ENCODE data around the gene IRF7. TPM values are rescaled to one million over a fixed set of nuclear protein-coding genes. Genes with fewer than 3 reads are reported as not detected.

IRF7 gene
- total RNA-seq, 1 experiment from 2014 or later: 10.1 TPM

DNA sequence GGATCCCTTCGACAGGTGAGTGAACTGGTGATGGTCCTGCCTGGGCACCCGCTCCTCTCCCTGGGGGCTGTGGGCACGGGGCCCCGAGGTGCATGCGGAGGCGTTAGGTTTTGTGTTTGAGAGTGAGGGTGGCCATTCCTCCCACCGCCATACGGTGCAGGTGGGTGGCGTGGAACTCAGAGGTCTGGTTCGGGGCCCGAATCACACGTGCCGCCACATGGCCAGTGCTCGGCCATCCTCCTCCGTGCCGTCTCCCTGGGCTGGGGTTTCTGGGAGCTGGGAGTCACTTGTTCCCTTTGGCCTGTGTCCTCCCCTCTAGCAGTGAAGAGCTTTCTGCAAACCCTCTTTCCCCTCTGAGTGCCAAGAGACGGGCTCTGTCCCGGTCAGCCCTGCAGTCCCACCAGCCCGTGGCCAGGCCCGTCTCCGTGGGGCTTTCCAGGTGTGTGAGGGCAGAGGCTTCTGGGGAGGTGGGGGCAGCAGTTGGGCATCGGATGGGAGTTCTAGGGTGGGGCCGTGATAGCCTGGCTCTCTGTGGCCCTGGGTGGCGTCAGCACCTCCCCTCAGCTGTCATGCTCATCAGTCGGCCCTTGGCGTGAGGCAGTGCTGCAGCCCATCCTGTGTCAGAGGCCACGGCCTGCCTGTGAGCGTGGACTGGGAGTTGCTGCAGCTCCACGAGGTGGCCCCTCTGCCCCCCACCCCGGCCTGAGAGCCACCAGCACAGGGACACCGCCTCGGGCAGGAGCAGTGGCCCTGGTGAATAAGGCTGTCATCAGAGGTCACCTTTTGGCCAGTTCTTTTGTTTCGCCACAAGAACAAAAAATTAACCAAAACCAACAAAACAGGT lies 10.2 kb downstream of the IRF7 start:
- no peak for DNase-seq
- Histone ChIP-seq H3K27me3 (no peaks in the 10 kb centered on the region), H3K4me3 (no peak overlapping the region), H3K9me3 (no peaks in the 10 kb centered on the region), H3K36me3 (peaks cover 91% of the 10 kb centered on the region)

DNA sequence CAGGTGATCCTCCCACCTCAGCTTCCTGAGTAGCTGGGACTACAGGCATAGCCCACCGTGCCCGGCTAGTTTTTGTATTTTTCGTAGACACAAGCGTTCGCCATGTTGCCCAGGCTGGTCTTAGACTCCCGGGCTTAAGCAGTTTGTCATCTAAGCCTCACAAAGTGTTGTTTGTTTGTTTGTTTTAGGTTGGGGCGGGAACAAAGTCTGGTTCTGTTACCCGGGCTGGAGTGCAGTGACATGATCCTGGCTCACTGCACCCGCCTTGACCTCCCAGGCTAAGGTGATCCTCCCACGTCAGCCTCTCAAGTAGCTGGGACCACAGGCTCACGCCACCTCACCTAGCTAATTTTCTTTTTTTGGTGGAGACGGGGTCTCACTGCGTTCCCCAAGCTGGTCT lies 12.6 kb downstream of the IRF7 start:
- H3K27me3 ChIP-seq: no peaks in the 10 kb centered on the region
- H3K36me3 ChIP-seq: peaks cover 89% of the 10 kb centered on the region
- no peaks in the 10 kb centered on the region for H3K9me3 ChIP-seq
- no peak overlapping the region for H3K4me3 ChIP-seq
- no peak for DNase-seq

GRCh38 chr11:601573-602245 lies 14.0 kb downstream of the IRF7 start:
- Histone ChIP-seq H3K36me3 (peaks cover 87% of the 10 kb centered on the region), H3K4me3 (no peak overlapping the region), H3K27me3 (no peaks in the 10 kb centered on the region), H3K9me3 (no peaks in the 10 kb centered on the region)
- DNase-seq: no peak

DNA sequence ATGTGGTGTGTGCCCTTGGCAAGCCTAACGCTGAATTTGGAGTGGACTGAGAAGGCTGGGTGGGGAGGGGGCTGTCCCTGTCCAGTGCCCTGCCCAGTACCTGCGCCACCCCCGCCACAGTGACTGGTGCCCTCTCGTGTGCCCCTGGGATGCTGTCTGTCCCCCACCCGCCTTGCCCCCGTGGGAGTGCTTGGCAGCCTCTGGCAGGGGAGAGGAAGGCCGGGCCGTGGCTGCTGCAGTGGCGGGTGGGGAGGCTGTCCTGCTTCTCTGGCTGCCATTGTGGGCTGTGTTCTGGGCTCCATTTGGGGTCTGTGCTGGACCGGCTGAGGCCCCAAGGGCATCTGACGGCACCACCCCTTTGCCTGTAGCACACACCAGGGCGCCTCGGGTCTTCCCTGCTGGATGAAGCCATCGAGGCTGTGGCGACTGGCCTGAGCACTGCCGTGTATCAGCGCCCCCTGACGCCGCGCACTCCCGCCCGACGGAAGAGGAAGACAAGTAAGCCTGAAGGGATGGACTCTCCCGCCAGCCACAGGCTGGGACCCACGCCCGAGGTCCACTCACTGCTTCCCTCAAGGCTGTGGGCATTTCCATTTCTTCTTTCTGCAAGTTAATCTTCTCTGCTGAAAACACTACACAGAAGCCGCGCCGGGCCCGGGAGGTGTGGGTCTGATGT lies 17.6 kb downstream of the IRF7 start:
- H3K4me3 ChIP-seq: no peak overlapping the region
- no peaks in the 10 kb centered on the region for H3K9me3 ChIP-seq
- no peak for DNase-seq
- H3K27me3 ChIP-seq: no peaks in the 10 kb centered on the region
- peaks cover 89% of the 10 kb centered on the region for H3K36me3 ChIP-seq

GRCh38 chr11:597166-597725 lies 18.5 kb downstream of the IRF7 start:
- no peak for DNase-seq
- H3K27me3 ChIP-seq: no peaks in the 10 kb centered on the region
- H3K4me3 ChIP-seq: no peak overlapping the region
- peaks cover 92% of the 10 kb centered on the region for H3K36me3 ChIP-seq
- no peaks in the 10 kb centered on the region for H3K9me3 ChIP-seq

DNA sequence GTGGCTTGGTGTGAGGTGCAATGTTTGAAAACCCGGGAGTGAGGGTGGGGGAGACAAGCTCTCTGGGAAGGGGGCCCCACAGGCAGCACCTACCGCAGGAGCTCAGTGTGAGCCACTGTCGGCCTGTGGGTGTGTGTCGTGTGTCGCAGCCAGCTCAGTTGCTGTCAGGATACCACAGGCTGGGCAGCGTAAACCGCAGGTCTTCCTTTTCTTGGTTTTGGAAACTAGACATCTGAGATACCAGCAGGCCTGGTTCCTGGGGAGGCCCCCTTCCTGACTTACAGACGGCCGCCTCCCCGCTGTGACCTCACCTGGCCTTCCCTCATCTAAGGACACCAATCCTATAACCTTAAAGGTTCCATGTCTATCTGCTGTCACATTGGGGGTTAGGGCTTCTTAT lies 19.4 kb downstream of the IRF7 start:
- no peak overlapping the region for H3K4me3 ChIP-seq
- H3K27me3 ChIP-seq: no peaks in the 10 kb centered on the region
- H3K36me3 ChIP-seq: peaks cover 90% of the 10 kb centered on the region
- no peak for DNase-seq
- no peaks in the 10 kb centered on the region for H3K9me3 ChIP-seq

- no peak overlapping the region for H3K4me3 ChIP-seq
- H3K27me3 ChIP-seq: no peaks in the 10 kb centered on the region
- no peak for DNase-seq
- H3K9me3 ChIP-seq: no peaks in the 10 kb centered on the region
- H3K36me3 ChIP-seq: peaks cover 92% of the 10 kb centered on the region
These were observed 20.4 kb downstream of the IRF7 start for GRCh38 chr11:595400-595799.

GRCh38 chr11:593347-593746 lies 22.4 kb downstream of the IRF7 start:
- no peak for DNase-seq
- peaks cover 94% of the 10 kb centered on the region for H3K36me3 ChIP-seq
- no peak overlapping the region for H3K4me3 ChIP-seq
- no peaks in the 10 kb centered on the region for H3K9me3 ChIP-seq
- no peaks in the 10 kb centered on the region for H3K27me3 ChIP-seq

- Histone ChIP-seq H3K36me3 (peaks cover 94% of the 10 kb centered on the region), H3K9me3 (no peaks in the 10 kb centered on the region), H3K4me3 (no peak overlapping the region), H3K27me3 (no peaks in the 10 kb centered on the region)
- no peak for DNase-seq
These were observed 22.8 kb downstream of the IRF7 start for GRCh38 chr11:592918-593317.

DNA sequence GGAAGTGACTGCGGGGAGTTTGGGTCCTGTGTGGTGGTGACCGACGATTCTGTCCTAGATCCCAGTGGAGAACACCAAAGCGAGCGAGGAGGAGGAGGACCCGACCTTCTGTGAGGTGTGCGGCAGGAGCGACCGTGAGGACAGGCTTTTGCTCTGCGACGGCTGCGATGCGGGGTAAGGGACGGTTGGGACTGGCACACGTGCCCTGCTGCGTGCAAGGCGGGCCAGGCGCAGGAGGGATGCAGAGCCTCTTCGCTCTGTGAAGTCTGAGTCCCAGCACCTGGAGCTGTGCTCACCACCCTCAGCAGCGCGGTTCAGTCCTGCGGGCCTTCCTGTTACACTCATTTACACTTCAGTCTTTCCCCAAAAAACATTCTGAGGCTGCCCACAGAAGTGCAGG lies 23.2 kb downstream of the IRF7 start:
- DNase-seq: no peak
- Histone ChIP-seq H3K4me3 (no peak overlapping the region), H3K36me3 (peaks cover 95% of the 10 kb centered on the region), H3K27me3 (no peaks in the 10 kb centered on the region), H3K9me3 (no peaks in the 10 kb centered on the region)

DNA sequence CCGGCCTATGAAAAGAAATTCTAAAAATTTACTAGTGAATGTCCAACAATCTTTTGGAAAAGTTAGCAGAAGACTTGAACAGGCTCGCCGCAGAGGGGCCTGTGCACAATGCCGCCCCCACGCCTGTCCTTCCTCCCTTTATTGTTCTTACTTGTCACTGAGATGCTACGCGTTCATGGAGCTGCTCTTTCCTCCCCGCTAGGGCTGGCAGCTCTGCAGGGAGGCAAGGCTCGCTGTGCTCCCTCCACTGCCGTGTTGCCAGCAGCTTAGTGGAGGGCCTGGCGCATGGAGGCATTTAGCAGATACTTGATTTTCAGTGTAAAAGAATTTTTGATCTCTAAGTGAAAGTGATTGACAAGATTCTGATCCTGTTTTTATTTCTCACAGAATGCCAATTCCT lies 24.8 kb downstream of the IRF7 start:
- no peaks in the 10 kb centered on the region for H3K9me3 ChIP-seq
- no peak for DNase-seq
- no peak overlapping the region for H3K4me3 ChIP-seq
- peaks cover 96% of the 10 kb centered on the region for H3K36me3 ChIP-seq
- no peaks in the 10 kb centered on the region for H3K27me3 ChIP-seq

DNA sequence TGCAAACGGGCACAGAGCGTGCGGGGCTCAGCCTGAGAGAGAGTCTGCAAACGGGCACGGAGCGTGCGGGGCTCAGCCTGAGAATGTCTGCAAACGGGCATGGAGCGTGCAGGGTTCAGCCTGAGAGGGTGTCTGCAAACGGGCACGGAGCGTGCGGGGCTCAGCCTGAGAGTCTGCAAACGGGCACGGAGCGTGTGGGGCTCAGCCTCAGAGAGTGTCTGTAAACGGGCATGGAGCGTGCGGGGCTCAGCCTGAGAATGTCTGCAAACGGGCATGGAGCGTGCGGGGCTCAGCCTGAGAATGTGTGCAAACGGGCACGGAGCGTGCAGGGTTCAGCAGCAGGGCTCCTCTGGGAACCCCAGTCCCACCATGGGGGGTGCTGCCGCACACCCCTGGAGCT lies 26.0 kb downstream of the IRF7 start:
- H3K9me3 ChIP-seq: no peaks in the 10 kb centered on the region
- no peaks in the 10 kb centered on the region for H3K27me3 ChIP-seq
- H3K4me3 ChIP-seq: no peak overlapping the region
- peaks cover 88% of the 10 kb centered on the region for H3K36me3 ChIP-seq
- DNase-seq: no peak

- H3K27me3 ChIP-seq: no peaks in the 10 kb centered on the region
- DNase-seq: no peak
- no peak overlapping the region for H3K4me3 ChIP-seq
- H3K36me3 ChIP-seq: peaks cover 85% of the 10 kb centered on the region
- H3K9me3 ChIP-seq: no peaks in the 10 kb centered on the region
These were observed 27.8 kb downstream of the IRF7 start for GRCh38 chr11:587978-588380.

GRCh38 chr11:587546-587945 lies 28.2 kb downstream of the IRF7 start:
- peaks cover 85% of the 10 kb centered on the region for H3K36me3 ChIP-seq
- H3K4me3 ChIP-seq: no peak overlapping the region
- DNase-seq: no peak
- H3K27me3 ChIP-seq: no peaks in the 10 kb centered on the region
- H3K9me3 ChIP-seq: no peaks in the 10 kb centered on the region

- H3K4me3 ChIP-seq: no peak overlapping the region
- H3K36me3 ChIP-seq: peaks cover 86% of the 10 kb centered on the region
- H3K9me3 ChIP-seq: no peaks in the 10 kb centered on the region
- no peaks in the 10 kb centered on the region for H3K27me3 ChIP-seq
- no peak for DNase-seq
These were observed 29.1 kb downstream of the IRF7 start for GRCh38 chr11:586376-587316.

DNA sequence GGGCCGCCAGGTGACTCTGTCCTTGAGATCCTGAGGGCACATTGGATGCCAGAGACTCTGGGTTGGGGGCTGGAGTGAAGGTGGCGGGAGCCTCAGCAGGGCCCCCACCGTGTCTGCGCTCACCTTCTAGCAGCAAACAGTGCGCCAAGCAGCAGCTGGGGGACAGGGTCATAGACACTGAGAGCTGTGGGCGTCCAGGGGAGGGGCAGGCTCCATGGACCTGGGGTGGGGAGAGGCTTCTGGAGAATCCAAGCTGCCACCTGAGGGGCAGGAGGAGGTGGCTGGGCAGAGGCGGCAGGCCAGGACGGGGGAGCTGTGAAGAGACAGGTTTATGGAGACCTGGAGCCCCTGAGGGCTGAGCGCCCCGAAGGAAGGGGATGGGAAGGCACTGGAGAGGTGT lies 31.5 kb downstream of the IRF7 start:
- DNase-seq: no peak
- Histone ChIP-seq H3K36me3 (peaks cover 86% of the 10 kb centered on the region), H3K27me3 (no peaks in the 10 kb centered on the region), H3K4me3 (no peak overlapping the region), H3K9me3 (no peaks in the 10 kb centered on the region)
